GM06990 (cell line): ENCODE measurements around the gene FBXL17.

ENCODE experiments used
- DNase-seq: peaks from one replicate; pipeline ENCODE4 v3.0.0-alpha.2; 2011; ENCODE audit not compliant: insufficient read length; ENCODE audit errors: extremely low read depth
- H3K27me3 ChIP-seq: replicated peaks from 2 replicates; pipeline ENCODE4 v1.6.0; 2011; ENCODE audit warnings: low read length; ENCODE audit not compliant: control insufficient read depth, insufficient read depth
- H3K36me3 ChIP-seq: 2 replicates; pipeline ENCODE4 v1.5.1; 2011; ENCODE audit warnings: low read length; ENCODE audit not compliant: control insufficient read depth, insufficient read depth
- H3K4me3 ChIP-seq: replicated peaks from 2 replicates; pipeline ENCODE4 v1.5.1; 2011; ENCODE audit warnings: low read depth, mild to moderate bottlenecking, control low read depth, low read length
- TF ChIP-seq, protein P1 (sequence below): IDR thresholded peaks from 2 replicates; pipeline ENCODE4 v1.5.1; 2011; ENCODE audit warnings: low read length, control low read depth, mild to moderate bottlenecking, inconsistent platforms; ENCODE audit not compliant: insufficient read depth, poor library complexity, severe bottlenecking

Gene FBXL17

DNA sequence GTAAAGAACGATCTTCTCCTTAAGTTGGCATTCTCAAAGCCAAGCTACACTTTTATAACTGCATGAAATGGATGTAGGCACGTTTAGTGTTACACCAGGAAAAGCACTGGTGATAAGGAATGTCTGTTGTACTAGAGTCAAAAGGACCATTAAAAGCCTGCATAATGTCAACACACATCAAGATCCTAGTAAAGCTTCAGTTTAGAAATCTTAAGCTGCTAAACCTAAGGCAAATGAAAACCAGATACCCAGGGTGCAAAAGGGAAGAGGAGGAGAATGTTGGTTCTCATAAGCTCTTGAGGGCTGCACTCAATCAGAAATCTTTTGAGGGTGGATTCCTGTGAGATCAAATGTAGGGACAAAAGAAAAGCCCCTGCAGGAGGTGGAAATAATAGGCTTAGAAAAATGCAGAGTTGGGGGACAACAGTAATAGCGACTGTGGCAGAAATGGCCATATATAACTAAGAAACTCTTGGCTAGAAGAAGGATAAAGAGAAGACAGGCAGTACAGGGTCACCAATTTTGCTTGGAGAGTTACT, 148.2 kb downstream of the FBXL17 start:
- no peak for DNase-seq
- no peaks in the 10 kb centered on the region for H3K27me3 ChIP-seq
- TF ChIP-seq, protein P1, sequence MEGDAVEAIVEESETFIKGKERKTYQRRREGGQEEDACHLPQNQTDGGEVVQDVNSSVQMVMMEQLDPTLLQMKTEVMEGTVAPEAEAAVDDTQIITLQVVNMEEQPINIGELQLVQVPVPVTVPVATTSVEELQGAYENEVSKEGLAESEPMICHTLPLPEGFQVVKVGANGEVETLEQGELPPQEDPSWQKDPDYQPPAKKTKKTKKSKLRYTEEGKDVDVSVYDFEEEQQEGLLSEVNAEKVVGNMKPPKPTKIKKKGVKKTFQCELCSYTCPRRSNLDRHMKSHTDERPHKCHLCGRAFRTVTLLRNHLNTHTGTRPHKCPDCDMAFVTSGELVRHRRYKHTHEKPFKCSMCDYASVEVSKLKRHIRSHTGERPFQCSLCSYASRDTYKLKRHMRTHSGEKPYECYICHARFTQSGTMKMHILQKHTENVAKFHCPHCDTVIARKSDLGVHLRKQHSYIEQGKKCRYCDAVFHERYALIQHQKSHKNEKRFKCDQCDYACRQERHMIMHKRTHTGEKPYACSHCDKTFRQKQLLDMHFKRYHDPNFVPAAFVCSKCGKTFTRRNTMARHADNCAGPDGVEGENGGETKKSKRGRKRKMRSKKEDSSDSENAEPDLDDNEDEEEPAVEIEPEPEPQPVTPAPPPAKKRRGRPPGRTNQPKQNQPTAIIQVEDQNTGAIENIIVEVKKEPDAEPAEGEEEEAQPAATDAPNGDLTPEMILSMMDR, result no peak
- no peaks in the 10 kb centered on the region for H3K36me3 ChIP-seq
- H3K4me3 ChIP-seq, result no peak overlapping the region

DNA sequence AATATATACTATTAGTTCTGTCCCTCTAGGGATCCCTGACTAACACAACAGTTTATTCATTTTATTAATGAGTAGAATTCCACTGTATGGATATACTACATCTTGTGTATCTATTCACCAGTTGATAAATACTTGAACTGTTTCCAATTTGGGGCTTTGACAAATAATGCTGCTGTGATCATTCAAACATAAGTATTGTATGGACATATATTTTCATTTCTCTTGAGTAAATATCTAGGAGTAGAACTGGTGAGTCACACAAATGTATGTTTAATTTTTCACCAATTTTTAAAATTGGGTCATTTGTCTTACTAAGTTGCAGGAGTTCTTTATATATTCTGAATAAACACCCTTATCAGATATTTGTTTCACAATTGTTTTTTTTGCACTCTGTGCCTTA, 149.1 kb downstream of the FBXL17 start:
- H3K36me3 ChIP-seq, result no peaks in the 10 kb centered on the region
- TF ChIP-seq, protein P1, result no peak
- H3K27me3 ChIP-seq, result no peaks in the 10 kb centered on the region
- H3K4me3 ChIP-seq, result no peak overlapping the region
- DNase-seq, result no peak

DNA sequence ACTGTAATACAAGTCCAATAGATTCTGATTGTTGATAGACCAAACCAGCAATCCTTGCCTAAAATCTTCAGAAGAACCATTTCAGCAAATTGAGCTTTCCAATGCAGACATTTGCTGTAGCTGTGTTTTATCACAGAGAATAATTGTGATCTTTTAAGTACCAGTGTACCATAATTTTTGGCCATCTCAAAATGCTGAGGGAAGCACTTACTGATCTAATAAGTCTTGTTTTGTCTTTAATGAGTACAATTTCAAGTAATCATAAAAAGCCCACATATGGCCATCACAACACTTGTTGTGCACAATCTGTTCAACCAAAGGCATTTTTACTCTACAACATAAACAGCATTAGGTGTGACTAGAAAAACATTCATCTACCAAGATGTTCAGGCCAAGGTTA, 159.9 kb downstream of the FBXL17 start:
- Histone ChIP-seq H3K27me3 (no peaks in the 10 kb centered on the region), H3K4me3 (no peak overlapping the region), H3K36me3 (no peaks in the 10 kb centered on the region)
- no peak for DNase-seq
- TF ChIP-seq, protein P1, result no peak

DNA sequence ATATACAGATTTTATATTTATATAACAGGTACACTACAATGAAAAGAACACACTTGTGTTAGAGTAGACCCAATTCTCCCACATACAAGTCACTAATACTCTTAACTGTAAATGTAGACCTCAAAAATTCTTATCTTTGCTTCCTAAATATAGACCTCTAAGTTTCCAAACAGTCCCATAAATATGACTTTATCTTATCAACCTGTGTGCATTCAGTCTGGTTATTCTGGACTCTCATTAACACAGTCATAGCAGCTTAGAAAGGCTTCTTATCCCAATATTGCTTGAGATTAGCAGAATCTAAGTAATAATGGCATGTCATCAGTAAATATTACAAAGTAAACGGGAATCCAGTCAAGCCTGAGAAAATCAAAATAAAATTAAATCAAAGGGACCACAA, 161.1 kb downstream of the FBXL17 start:
- TF ChIP-seq, protein P1, result no peak
- Histone ChIP-seq H3K27me3 (no peaks in the 10 kb centered on the region), H3K36me3 (no peaks in the 10 kb centered on the region), H3K4me3 (no peak overlapping the region)
- DNase-seq, result no peak

DNA sequence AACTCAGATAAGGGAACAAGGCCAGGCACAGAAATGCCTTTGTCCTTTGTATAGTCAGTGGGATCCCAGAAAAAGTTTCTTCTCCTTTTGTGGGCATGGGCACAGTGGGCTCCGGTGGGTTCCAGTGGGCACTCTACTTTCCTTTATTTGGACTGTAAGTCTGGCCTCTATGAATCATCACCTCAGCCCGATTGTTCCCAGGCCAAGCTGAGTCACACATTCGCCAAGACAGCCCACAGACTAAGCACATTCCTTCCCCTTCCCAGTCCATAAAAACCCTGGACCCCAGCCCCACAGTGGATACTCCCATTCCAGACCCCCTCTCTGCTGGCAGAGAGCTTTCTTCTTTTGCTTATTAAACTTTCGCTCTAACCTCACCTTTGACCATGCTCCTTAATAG, 165.0 kb downstream of the FBXL17 start:
- TF ChIP-seq, protein P1, result no peak
- H3K4me3 ChIP-seq, result no peak overlapping the region
- H3K27me3 ChIP-seq, result no peaks in the 10 kb centered on the region
- DNase-seq, result no peak
- no peaks in the 10 kb centered on the region for H3K36me3 ChIP-seq

DNA sequence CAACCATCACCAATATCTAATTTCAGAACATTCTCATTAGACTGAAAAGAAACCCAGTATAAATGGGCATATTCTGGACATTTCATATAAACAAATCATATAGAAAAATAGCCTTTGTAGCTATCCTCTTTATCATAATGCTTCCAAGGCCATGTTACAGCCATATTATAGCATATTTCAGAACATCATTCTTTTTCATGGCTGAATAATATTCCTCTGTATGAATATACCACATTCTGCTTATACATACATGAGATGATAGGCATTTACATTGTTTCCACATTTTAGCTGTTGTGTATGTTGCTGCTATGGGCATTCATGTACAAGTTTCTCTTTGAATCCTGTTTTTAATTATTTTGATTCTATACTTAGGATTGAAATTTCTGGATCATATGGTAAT, 167.0 kb downstream of the FBXL17 start:
- DNase-seq, result no peak
- H3K27me3 ChIP-seq, result no peaks in the 10 kb centered on the region
- H3K4me3 ChIP-seq, result no peak overlapping the region
- TF ChIP-seq, protein P1, result no peak
- H3K36me3 ChIP-seq, result no peaks in the 10 kb centered on the region
